GM12873 (cell line): ENCODE data around the gene VCL.

Source experiments
- CTCF ChIP-seq: IDR thresholded peaks from 2 replicates; pipeline ENCODE4 v1.5.1; 2012; ENCODE audit warnings: low read depth, mild to moderate bottlenecking, moderate library complexity, low read length, control low read depth; ENCODE audit not compliant: insufficient read depth; ENCODE audit errors: missing control alignments

Gene VCL

GRCh38 chr10:73967544-73967943, 30.4 kb upstream of the VCL start:
- TF ChIP-seq CTCF = no peak

GRCh38 chr10:73968098-73968521, 29.8 kb upstream of the VCL start:
- no peak for TF ChIP-seq CTCF

GRCh38 chr10:73969224-73969841, 28.6 kb upstream of the VCL start:
- TF ChIP-seq CTCF = no peak

- TF ChIP-seq CTCF = no peak
Observed at GRCh38 chr10:73970845-73971244, 27.1 kb upstream of the VCL start.

GRCh38 chr10:73971636-73972354, 26.1 kb upstream of the VCL start:
- no peak for TF ChIP-seq CTCF

- no peak for TF ChIP-seq CTCF
Observed at GRCh38 chr10:73973427-73973826, 24.5 kb upstream of the VCL start.

GRCh38 chr10:73974309-73974946, 23.5 kb upstream of the VCL start:
- no peak for TF ChIP-seq CTCF
